Heart left ventricle (tissue), 16 donors: ENCODE measurements around the gene KRT75. TPM values are rescaled to one million over a fixed set of nuclear protein-coding genes. Genes with fewer than 3 reads are reported as not detected.
A peak's percentile ranks its signal among the peaks of the same experiment; 100 is the strongest.

ENCODE experiments used
- ATAC-seq, 4 donors: fragments of 200-7000 bp; cut with Tn5 transposase; one replicate each; pipeline ENCODE4 v1.9.1; 2020 to 2022; ENCODE audit warnings: moderate library complexity in 4 of 4, mild to moderate bottlenecking in 3 of 4, moderate number of reproducible peaks in 1 of 4
- DNase-seq, 5 donors: peaks; one replicate each; pipeline ENCODE4 v3.0.0-alpha.2; 2020
- H3K27ac ChIP-seq, 12 donors: fragments of 200-600 bp; sonication (generic) in 4 of 12; one replicate each; pipeline versions ENCODE4 v1.5.0 to v1.8.0; 2016 to 2022; ENCODE audit warnings: mild to moderate bottlenecking in 2 of 12
- H3K27me3 ChIP-seq, 9 donors: fragments of 200-600 bp; sonication (generic) in 2 of 9; one replicate each; pipeline versions ENCODE4 v1.5.1 to v1.8.0; 2016 to 2022; ENCODE audit warnings: mild to moderate bottlenecking in 3 of 9
- H3K36me3 ChIP-seq, 9 donors: fragments of 200-600 bp; sonication (generic) in 2 of 9; one replicate each; pipeline versions ENCODE4 v1.5.0 to v1.8.0; 2018 to 2022; ENCODE audit warnings: mild to moderate bottlenecking in 2 of 9
- H3K4me1 ChIP-seq, 12 donors: fragments of 200-600 bp; sonication (generic) in 4 of 12; one replicate each; pipeline versions ENCODE4 v1.5.0 to v1.8.0; 2016 to 2022; ENCODE audit warnings: mild to moderate bottlenecking in 3 of 12
- H3K4me3 ChIP-seq, 12 donors: fragments of 200-600 bp; sonication (generic) in 4 of 12; one replicate each; pipeline versions ENCODE4 v1.5.0 to v1.8.0; 2017 to 2022; ENCODE audit warnings: mild to moderate bottlenecking in 9 of 12, moderate library complexity in 4 of 12
- H3K9me3 ChIP-seq, 12 donors: fragments of 200-600 bp; sonication (generic) in 4 of 12; one replicate each; pipeline versions ENCODE4 v1.5.0 to v1.8.0; 2016 to 2022; ENCODE audit warnings: mild to moderate bottlenecking in 1 of 12
- CTCF ChIP-seq, 12 donors: fragments of 200-600 bp; sonication (generic) in 4 of 12; IDR thresholded peaks; one replicate each; pipeline versions ENCODE4 v1.5.0 to v1.8.0; 2018 to 2022; ENCODE audit warnings: antibody characterized with exemption in 12 of 12, mild to moderate bottlenecking in 5 of 12
- POLR2A ChIP-seq, 2 donors: fragments of 450-650 bp; IDR thresholded peaks; one replicate each; pipeline ENCODE4 v1.6.1; 2017; ENCODE audit warnings: antibody characterized with exemption in 2 of 2, mild to moderate bottlenecking in 2 of 2, moderate library complexity in 2 of 2
- WGBS, 4 donors: extraction: QIAGEN DNeasy Blood & Tissue Kit in 2 of 4; methylation state at CpG; one replicate each; pipeline versions ENCODE4 v1.1.5 to v1.1.7; 2013 to 2018; 5-methylcytosine and 5-hydroxymethylcytosine counted together
- intact Hi-C, 10 donors: fragments of 100-400 bp; cut with DNase I; formaldehyde crosslinking; loops; one replicate each; pipeline versions ENCODE4 v1.11.1 to v1.14.2; 2022
- polyA plus RNA-seq, 2 donors: library from polyadenylated mRNA; stranded (reverse); fragments of 200-250 nt; gene quantifications; one replicate each; pipeline ENCODE4 v1.2.3, GENCODE V29; 2013
- total RNA-seq, 9 donors: library from RNA; depleted of rRNA in 2 of 9; stranded (reverse); fragments of >200 nt in 2 of 9; fragmentation: NEBNext Ultra II Directional in 3 of 9; extraction: Animal tissue kit (Norgen Biotek cat#: 25700) in 3 of 9; gene quantifications; one replicate each; pipeline versions ENCODE4 v1.1.0 to v1.2.4, GENCODE V29; 2016 to 2023
- donor health status: ischemic (EF 13 %, LVEDD 7.1; RV severe dilation, severe dysfunction).
- donor health status: healthy with polysubstance abuse.
- donor health status: DM: no; HTN: yes; CAD: no.
- donor health status: DM: no; HTN: no; CAD: no.
- donor health status: ischemic (EF 25% LVEDD 6.9; RV normal size, moderate dysfunction).
- donor health status: ischemic (EF 25% LVEDD 5.7; RV mildly dilated, moderate dysfunction).
- donor health status: healthy.
- donor health status: DM: yes; HTN: yes; CAD: no.
- donor health status: ischemic (EF 35%, LVEDD 5.7; RV mildly dilated, moderate dysfunction).
- donor health status: nonischemic (EF 11% LVEDD 7.7; RV severe dilation, severe dysfunction).
- donor health status: DM: yes; HTN: yes; CAD: no.
- donor health status: PGD.
- donor health status: ischemic (EF 29% LVEDD 5.4; RV normal size, mild dysfunction).
- donor health status: nonischemic (EF 23%, LVEDD 6.1; RV moderate dilation, normal function).

The KRT75 gene
- total and polyA plus RNA-seq, 11 donors = not detected

- Histone ChIP-seq H3K4me1 (no peaks in the 10 kb centered on the region), H3K9me3 (no peaks in the 10 kb centered on the region), H3K36me3 (no peaks in the 10 kb centered on the region), H3K27me3 (peaks cover 0 to 22% (median 2%) of the 10 kb centered on the region in 9 donors), H3K4me3 (no peak overlapping the region), H3K27ac (no peak overlapping the region)
- WGBS, 4 donors = 83 to 94% (median 86%) methylated on average over 3 to 5 of the region's 5 CpGs
- TF ChIP-seq CTCF (IDR thresholded peaks at IDR 0.05) (no peak), POLR2A (IDR thresholded peaks at IDR 0.05) (no peak)
- peak in 1 of 4 donors; percentile 19 for ATAC-seq
- intact Hi-C loops = no loop called here
- no peak for DNase-seq
Observed at GRCh38 chr12:52440821-52441319, 6.7 kb upstream of the KRT75 start.

GRCh38 chr12:52439845-52440244 lies 5.7 kb upstream of the KRT75 start:
- intact Hi-C loops = no loop called here
- no peak for TF ChIP-seq POLR2A (IDR thresholded peaks at IDR 0.05)
- TF ChIP-seq CTCF (IDR thresholded peaks at IDR 0.05) = no peak
- ATAC-seq (no peak), DNase-seq (no peak)
- Histone ChIP-seq H3K9me3 (no peaks in the 10 kb centered on the region), H3K27me3 (peaks cover 0 to 26% (median 0%) of the 10 kb centered on the region in 9 donors), H3K36me3 (no peaks in the 10 kb centered on the region), H3K4me3 (no peak overlapping the region), H3K27ac (no peak overlapping the region), H3K4me1 (no peaks in the 10 kb centered on the region)
- WGBS, 4 donors = 64 to 74% (median 73%) methylated on average over 2 of the region's 2 CpGs

- Histone ChIP-seq H3K36me3 (no peaks in the 10 kb centered on the region), H3K9me3 (no peaks in the 10 kb centered on the region), H3K27me3 (peaks cover 0 to 30% (median 0%) of the 10 kb centered on the region in 9 donors), H3K27ac (no peak overlapping the region), H3K4me3 (no peak overlapping the region), H3K4me1 (no peaks in the 10 kb centered on the region)
- intact Hi-C loops = no loop called here
- ATAC-seq (no peak), DNase-seq (no peak)
- no peak for TF ChIP-seq CTCF (IDR thresholded peaks at IDR 0.05)
- 77 to 81% (median 78%) methylated on average over 8 of the region's 8 CpGs for WGBS, 4 donors
Observed at GRCh38 chr12:52439420-52439819, 5.2 kb upstream of the KRT75 start.

GRCh38 chr12:52438305-52439301 lies 4.4 kb upstream of the KRT75 start:
- ATAC-seq (no peak), DNase-seq (no peak)
- WGBS, 4 donors = 85 to 92% (median 88%) methylated on average over 8 of the region's 8 CpGs
- Histone ChIP-seq H3K9me3 (no peaks in the 10 kb centered on the region), H3K36me3 (no peaks in the 10 kb centered on the region), H3K27me3 (peaks cover 0 to 31% (median 0%) of the 10 kb centered on the region in 9 donors), H3K4me1 (no peaks in the 10 kb centered on the region), H3K4me3 (no peak overlapping the region), H3K27ac (no peak overlapping the region)
- intact Hi-C loops = no loop called here
- TF ChIP-seq CTCF (IDR thresholded peaks at IDR 0.05) (no peak), POLR2A (IDR thresholded peaks at IDR 0.05) (no peak)
